Glutamatergic neuron (in vitro differentiated cells): ENCODE measurements around the gene ARF4. TPM values are rescaled to one million over a fixed set of nuclear protein-coding genes. Genes with fewer than 3 reads are reported as not detected.

Source experiments
- DNase-seq: peaks from one replicate; pipeline ENCODE4 v3.0.0; 2022
- H3K27ac Mint-ChIP-seq: one replicate; pipeline ENCODE4 v1.8.0; 2020; ENCODE audit warnings: mild to moderate bottlenecking, mixed read lengths, inconsistent platforms; ENCODE audit not compliant: unreplicated experiment
- H3K27me3 Mint-ChIP-seq: one replicate; pipeline ENCODE4 v1.8.0; 2020; ENCODE audit warnings: mild to moderate bottlenecking, moderate library complexity, mixed read lengths, inconsistent platforms; ENCODE audit not compliant: unreplicated experiment
- H3K36me3 Mint-ChIP-seq: one replicate; pipeline ENCODE4 v1.8.0; 2020; ENCODE audit warnings: mild to moderate bottlenecking, mixed read lengths, inconsistent platforms; ENCODE audit not compliant: unreplicated experiment
- H3K4me1 Mint-ChIP-seq: one replicate; pipeline ENCODE4 v1.8.0; 2020; ENCODE audit warnings: mild to moderate bottlenecking, low read depth, mixed read lengths, inconsistent platforms; ENCODE audit not compliant: unreplicated experiment
- H3K4me3 Mint-ChIP-seq: one replicate; pipeline ENCODE4 v1.8.0; 2020; ENCODE audit warnings: mild to moderate bottlenecking, mixed read lengths, inconsistent platforms; ENCODE audit not compliant: unreplicated experiment
- H3K9me3 Mint-ChIP-seq: one replicate; pipeline ENCODE4 v1.8.0; 2020; ENCODE audit warnings: mild to moderate bottlenecking, moderate library complexity, mixed read lengths, inconsistent platforms; ENCODE audit not compliant: unreplicated experiment
- total RNA-seq: library from RNA; stranded (reverse); fragmentation: NEBNext Ultra II Directional; extraction: Animal tissue kit (Norgen Biotek cat#: 25700); gene quantifications from one replicate; pipeline ENCODE4 v1.2.1, GENCODE V29; 2021; ENCODE audit not compliant: unreplicated experiment
- TF ChIP-seq, protein P1 (sequence below): fragments of 200-600 bp; sonication (generic); IDR thresholded peaks from one replicate; pipeline ENCODE4 v1.5.0; 2021; ENCODE audit not compliant: partially characterized antibody, unreplicated experiment

Gene ARF4
- total RNA-seq, 1 donor from 2014 or later, result 131 TPM

DNA sequence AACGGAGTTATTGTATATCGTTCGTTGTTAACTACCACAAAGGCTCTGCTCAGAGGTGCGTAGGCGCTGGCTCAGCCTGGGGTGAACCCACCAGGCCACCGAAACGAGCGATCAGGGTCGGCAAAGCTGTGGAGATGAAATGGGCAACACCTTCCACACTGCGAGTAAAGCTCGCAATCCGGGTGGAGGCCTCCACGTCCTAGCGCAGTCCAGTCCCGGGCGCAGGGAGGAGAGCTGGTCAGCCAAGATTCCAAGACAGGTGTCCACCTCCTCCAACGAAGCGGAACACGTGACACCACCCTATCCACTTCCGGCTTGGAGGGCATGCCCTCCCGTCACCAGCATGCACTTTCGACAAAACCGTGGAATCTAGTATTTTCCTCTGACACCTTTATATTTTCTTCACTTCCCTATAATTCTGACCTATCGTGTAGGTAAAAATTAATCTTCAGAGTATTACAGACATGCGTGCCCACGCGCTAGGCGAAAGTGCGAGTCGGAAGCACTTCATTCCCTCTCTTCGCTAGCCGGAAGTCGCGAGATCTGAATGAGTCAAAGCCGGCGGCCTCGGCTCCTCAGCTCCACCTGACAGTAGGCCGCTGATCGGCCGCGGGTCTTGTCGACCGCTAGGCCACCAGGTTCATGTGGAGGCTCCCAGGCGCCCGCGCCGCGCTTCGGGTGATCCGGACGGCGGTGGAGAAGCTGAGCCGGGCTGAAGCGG is 41.2 kb downstream of the ARF4 start, which contains the start of gene PDE12:
TSS of gene PDE12 (plus strand) at position 537 of the 721 bp plus-strand sequence. CDS start at position 643, 106 bp downstream.
- Mint-ChIP-seq H3K27ac (peak within 1 kb of the TSS; percentile 99), H3K27me3 (no peaks in the 10 kb centered on the region), H3K4me1 (peaks cover 8% of the 10 kb centered on the region), H3K36me3 (no peaks in the 10 kb centered on the region), H3K9me3 (peaks cover 12% of the 10 kb centered on the region), H3K4me3 (peak within 1 kb of the TSS; percentile 92)
- TF ChIP-seq, protein P1, sequence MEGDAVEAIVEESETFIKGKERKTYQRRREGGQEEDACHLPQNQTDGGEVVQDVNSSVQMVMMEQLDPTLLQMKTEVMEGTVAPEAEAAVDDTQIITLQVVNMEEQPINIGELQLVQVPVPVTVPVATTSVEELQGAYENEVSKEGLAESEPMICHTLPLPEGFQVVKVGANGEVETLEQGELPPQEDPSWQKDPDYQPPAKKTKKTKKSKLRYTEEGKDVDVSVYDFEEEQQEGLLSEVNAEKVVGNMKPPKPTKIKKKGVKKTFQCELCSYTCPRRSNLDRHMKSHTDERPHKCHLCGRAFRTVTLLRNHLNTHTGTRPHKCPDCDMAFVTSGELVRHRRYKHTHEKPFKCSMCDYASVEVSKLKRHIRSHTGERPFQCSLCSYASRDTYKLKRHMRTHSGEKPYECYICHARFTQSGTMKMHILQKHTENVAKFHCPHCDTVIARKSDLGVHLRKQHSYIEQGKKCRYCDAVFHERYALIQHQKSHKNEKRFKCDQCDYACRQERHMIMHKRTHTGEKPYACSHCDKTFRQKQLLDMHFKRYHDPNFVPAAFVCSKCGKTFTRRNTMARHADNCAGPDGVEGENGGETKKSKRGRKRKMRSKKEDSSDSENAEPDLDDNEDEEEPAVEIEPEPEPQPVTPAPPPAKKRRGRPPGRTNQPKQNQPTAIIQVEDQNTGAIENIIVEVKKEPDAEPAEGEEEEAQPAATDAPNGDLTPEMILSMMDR, result no peak
- peak; percentile 84 for DNase-seq

DNA sequence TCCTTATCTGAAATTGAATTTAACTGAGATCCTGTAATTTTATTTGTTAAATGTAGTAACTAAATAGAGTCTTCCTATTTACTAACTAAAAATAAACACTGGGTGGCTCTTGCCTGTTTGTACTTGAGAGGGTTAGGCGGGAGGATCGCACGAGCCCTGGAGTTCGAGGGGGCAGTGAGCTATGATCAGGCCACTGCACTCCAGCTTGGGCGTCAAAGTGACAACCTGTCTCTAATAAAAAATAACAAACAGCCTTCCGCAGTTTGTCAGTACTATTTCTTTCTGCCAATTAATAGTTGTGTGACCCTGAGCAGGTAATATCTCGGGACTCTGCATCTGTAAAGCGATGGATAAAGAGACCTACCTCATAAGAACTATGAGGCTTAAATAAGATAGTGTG is 41.8 kb downstream of the ARF4 start:
- Mint-ChIP-seq H3K27ac (peak overlapping the region; percentile 99), H3K27me3 (no peaks in the 10 kb centered on the region), H3K36me3 (no peaks in the 10 kb centered on the region), H3K4me1 (peaks cover 8% of the 10 kb centered on the region), H3K4me3 (peak overlapping the region; percentile 92), H3K9me3 (peaks cover 12% of the 10 kb centered on the region)
- DNase-seq, result no peak
- TF ChIP-seq, protein P1, result no peak

DNA sequence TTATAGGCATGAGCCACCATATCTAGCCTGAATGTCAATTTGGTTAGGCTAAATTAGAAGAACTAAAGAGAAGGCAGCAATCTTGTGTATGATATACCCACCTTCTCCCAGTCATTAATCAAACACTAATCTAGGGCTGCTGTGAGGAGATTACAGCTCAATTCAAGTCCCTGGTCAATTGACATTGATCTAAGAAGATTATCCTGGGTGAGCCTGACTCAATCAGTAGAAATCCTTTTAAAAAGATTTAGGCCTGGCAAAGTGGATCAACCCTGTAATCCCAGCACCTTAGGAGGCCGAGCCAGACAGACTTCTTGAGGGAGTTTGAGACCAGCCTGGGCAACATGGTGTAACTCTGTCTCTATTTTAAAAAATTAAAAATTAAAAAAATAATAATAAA is 50.5 kb downstream of the ARF4 start:
- H3K36me3 Mint-ChIP-seq, result no peaks in the 10 kb centered on the region
- no peaks in the 10 kb centered on the region for H3K27me3 Mint-ChIP-seq
- DNase-seq, result no peak
- no peaks in the 10 kb centered on the region for H3K9me3 Mint-ChIP-seq
- H3K4me3 Mint-ChIP-seq, result no peak overlapping the region
- peaks cover 4% of the 10 kb centered on the region for H3K4me1 Mint-ChIP-seq
- TF ChIP-seq, protein P1, result no peak
- H3K27ac Mint-ChIP-seq, result no peak overlapping the region

DNA sequence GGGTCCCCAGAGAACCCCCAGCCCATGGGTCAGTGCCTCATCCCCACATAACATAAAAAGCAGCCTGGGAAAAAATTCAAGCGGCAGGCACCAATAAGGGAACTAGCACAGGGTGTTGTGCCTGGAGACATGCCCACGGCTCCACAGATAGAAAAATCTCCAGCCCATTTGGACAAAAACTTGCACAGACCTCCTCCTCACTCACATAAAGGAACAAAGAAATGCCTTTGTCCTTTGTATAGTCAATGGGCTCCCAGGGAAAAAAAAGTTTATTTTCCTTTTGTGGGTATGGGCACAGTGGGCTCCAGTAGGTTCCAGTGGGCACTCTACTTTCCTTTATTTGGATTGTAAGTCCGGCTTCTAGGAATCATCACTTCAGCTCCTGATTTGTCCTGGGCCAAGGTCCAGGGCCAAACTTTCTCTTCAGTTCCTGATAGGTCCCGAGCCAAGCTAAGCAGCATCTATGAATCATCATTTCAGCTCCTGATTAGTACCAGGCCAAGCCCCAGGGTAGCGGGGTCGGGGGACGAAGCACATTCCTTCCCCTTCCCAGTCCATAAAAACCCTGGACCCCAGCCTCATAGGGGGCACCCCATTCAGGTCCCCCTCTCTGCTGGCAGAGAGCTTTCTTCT is 51.4 kb downstream of the ARF4 start:
- Mint-ChIP-seq H3K9me3 (no peaks in the 10 kb centered on the region), H3K4me3 (no peak overlapping the region), H3K36me3 (no peaks in the 10 kb centered on the region), H3K4me1 (peaks cover 4% of the 10 kb centered on the region), H3K27ac (no peak overlapping the region), H3K27me3 (no peaks in the 10 kb centered on the region)
- TF ChIP-seq, protein P1, result no peak
- DNase-seq, result no peak
